GM15510 (cell line): ENCODE data around the gene ANGEL1.

Experiments used
- POLR2A ChIP-seq: IDR thresholded peaks from 3 replicates; pipeline ENCODE4 v1.6.1; 2011; ENCODE audit warnings: borderline replicate concordance; ENCODE audit not compliant: insufficient read length; ENCODE audit errors: extremely low read depth

The ANGEL1 gene

DNA sequence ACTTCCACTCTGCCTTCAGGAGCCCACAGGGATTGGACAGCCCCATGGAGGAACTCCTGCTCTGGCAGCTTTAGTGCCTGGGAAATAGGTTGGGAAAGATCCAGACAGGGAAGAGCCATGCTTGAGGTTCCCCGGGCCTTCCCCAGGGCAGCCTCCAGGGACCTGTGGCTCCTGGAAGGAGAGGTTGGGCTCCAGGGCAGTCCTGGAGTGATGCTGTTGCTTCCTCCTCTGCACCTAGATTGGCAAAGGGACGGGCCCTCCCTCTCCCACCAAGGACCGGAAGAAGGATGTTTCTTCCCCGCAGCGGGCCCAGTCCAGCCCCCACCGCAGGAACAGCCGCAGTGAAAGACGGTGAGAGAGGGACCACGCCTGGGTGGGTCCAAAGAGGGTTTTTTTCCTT, 35.0 kb downstream of the ANGEL1 start:
- no peak for TF ChIP-seq POLR2A

DNA sequence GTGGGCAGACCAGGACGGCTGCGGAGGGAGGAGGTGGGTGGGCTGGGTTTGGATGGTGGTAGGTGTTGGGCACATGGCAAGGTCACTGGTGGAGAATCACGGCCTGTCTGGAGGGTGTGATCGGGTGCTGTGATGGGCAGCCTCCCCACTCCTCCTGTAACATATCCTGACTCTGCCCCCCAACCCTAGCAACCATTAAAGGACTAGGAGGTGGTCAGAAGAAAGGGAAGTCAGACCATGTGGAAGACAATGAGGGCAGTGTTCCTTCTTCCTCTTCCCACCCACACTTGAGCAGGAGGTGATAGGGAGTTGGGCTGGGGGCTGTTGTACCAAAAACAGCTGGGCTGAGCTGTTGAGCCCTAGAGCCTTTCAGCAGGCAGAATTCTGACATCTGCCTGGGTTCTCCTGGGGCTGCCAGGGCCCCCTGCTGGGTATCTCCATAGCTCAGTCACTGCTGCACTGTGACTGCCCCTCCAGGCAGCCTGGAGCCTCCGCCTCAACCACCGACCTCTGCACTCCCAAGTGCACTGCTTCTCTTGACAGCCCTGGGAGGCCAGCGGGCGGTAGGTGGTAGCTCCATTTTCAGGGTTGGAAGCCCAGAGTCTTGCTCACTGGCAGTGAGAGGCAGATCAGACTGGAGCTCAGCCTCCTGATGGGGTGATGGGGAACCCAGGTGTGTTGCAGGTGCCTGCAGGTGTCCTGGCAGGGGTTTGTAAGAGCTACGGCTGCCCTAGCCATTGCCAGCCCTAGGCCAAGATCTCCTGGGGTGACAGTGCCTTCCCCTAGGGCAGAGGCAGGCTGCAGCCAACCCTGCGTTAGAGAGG, 36.0 kb downstream of the ANGEL1 start:
- no peak for TF ChIP-seq POLR2A

- no peak for TF ChIP-seq POLR2A
Observed at GRCh38 chr14:76775695-76776427, 36.8 kb downstream of the ANGEL1 start.

DNA sequence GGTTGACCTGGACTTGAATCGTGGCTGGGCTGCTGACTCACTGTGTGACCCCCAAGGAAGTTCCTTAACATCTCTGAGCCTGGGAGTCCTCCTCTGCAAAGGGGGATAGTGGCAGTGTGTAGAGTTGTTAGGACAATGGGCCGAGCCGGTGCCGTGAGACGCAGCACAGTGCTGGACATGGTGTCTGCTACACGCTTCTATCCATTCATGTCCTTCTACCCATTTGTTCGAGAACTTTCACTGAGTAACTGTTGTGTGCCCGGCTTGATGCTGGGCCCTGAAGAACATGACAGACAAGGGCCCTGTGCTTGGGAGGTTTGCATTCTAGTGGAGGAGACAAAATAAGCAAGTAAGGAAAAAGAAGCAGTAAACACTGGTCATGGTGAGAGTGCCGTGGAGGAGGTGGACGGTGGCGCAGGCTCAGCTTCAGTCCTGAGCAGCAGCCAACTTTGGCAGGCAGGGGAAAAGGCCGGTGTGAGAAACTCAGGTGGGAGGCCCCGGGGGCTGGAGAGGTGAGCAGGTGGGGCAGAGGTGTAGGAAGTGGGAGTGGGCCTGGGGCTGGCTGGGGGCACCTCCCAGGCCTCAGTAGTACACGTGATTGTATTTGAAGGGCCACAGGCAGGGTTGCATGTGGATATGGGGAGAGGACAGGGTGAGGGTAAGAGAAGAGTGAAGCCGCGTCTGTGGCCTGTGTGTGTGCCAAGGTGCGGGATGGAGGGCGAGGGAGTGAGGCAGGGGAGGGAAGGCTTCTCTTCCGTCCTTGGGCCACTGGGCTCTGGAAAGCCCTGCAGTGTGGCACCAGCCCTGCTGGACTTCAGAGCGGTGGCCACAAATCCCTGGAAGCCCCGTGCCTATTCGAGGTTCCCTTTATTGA, 37.6 kb downstream of the ANGEL1 start:
- TF ChIP-seq POLR2A, result no peak

GRCh38 chr14:76773956-76774820, 38.5 kb downstream of the ANGEL1 start:
- TF ChIP-seq POLR2A, result no peak

DNA sequence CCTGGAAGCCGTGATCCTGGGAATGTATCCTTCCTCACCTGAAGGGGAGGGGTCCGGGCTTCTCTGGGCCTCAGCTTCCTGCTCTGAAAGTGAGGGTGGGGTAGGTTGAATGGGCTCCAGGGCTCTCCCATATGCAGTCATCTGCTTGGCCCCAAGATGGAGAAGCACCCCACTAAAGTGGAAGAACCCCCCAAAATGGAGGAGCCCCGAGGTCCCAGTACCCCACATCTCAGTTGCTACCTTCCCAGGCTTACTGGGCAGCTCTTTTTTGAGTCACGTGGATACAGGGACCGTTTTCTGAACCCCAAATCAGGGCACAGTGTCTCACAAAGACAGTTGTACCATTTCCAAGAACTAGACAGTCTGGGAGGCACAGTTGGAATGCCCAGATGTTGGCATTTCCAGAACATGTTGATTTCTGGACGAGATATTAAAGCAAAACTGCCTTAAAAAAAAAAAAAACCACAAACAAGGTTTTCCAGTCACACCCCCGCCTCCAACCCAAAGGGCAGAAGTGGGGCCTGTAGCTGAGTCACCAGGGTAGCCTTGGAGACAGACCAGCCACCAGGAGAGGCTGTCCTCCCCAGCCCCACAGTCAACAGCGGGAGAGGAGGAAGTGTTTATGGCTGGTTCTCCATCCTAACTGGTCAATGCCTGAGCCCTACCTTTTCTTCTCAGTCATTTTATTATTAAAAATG, 39.3 kb downstream of the ANGEL1 start:
- no peak for TF ChIP-seq POLR2A

GRCh38 chr14:76772300-76773187, 40.1 kb downstream of the ANGEL1 start:
- no peak for TF ChIP-seq POLR2A

GRCh38 chr14:76771437-76771980, 41.2 kb downstream of the ANGEL1 start:
- no peak for TF ChIP-seq POLR2A

DNA sequence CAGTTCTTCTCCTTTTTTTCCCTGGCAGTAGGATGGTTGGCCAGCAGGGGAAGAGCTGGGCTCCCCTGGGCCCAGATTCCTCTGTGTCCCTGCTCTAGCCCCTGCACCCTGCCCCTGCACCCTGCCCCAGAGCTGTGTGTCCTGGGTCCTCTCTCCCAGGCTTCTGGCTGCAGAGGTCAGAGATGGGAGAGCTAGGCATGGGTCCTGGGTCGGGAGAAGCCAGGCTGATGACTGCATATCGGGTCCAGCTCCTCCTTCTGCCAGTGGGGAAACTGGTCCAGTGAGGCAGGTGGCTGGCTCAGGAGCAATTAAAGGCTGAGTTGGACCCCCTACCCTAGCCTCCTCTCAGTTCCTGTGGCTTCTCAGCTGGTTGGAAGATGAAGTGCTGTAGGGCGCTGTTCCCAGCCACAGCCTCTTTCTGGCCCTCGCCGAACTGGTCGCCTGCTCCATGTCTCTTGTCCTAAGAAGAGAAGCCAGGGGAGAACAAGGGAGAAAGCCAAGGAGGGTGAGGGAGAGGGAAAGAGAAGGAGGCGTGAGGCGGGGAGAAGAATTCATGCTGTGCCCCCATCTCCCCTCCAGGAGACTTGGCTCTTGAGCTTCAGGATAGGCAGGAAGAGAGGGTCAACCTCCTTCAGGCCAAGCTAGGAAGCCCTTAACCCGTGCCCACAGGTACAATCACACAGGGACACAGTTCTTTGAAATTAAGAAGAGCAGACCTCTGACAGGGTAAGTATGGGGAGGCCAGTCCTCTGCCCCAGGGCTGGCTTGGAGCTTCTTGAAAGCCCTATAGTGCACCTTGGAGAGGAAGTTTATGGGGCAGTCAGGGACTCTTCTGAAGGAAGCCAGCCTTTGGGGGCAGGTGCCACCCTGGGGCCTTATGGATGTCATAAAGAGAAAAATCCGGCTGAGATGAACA, 41.9 kb downstream of the ANGEL1 start:
- TF ChIP-seq POLR2A, result no peak

DNA sequence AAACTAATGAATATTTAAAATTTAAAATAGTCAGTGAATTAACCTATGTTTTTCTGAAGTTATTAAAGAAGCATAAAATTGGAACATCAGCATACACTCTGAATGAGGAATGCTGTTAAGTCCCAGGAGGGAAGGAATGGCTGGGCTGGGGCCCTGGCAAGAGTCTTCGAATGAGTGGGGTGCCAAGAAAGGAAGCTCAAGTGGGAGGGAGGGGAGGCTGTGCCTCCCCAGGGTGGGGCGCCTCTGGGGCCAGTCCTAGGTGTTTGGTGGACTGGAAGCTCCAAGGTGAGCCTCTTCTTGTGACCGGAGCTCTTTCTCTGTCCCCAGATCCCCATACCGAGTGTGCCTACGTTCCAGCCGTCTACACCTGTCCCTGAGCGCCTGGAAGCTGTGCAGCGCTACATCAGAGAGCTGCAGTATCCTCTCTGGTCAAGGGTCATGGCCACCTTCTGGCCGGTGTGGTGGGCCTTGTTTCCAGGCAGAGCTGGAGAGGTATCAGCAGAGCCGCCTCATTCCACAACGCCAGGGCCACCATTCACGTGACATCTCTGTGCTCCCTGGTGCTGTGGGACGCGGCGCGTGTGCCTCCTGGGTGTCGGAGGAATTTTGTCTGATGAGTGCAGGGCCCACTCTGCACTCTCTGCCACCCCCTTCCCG, 42.9 kb downstream of the ANGEL1 start:
- no peak for TF ChIP-seq POLR2A
